GM23248 (cell line): Measurements from ENCODE around the gene LYPD3. TPM values are rescaled to one million over a fixed set of nuclear protein-coding genes. Genes with fewer than 3 reads are reported as not detected.

Experiments
- DNase-seq: peaks from one replicate; pipeline ENCODE4 v3.0.0-alpha.2; 2015
- H2AFZ ChIP-seq: fragments of 200-600 bp; sonication (generic); 2 replicates; pipeline ENCODE4 v1.6.1; 2016; ENCODE audit warnings: antibody characterized with exemption
- H3F3A ChIP-seq: fragments of 200-600 bp; sonication (generic); 2 replicates; pipeline ENCODE4 v1.6.1; 2016; ENCODE audit warnings: mild to moderate bottlenecking, antibody characterized with exemption, mixed run types; ENCODE audit not compliant: insufficient read depth
- H3K27ac ChIP-seq: fragments of 200-600 bp; sonication (generic); 2 replicates; pipeline ENCODE4 v1.5.1; 2016; ENCODE audit warnings: mild to moderate bottlenecking
- H3K27me3 ChIP-seq: fragments of 200-600 bp; sonication (generic); replicated peaks from 2 replicates; pipeline ENCODE4 v1.6.1; 2016; ENCODE audit warnings: mild to moderate bottlenecking; ENCODE audit not compliant: insufficient read depth
- H3K36me3 ChIP-seq: fragments of 200-600 bp; sonication (generic); 2 replicates; pipeline ENCODE4 v1.6.1; 2016; ENCODE audit warnings: low read depth, mild to moderate bottlenecking
- H3K4me1 ChIP-seq: fragments of 200-600 bp; sonication (generic); 2 replicates; pipeline ENCODE4 v1.6.1; 2016; ENCODE audit warnings: mild to moderate bottlenecking; ENCODE audit not compliant: insufficient read depth
- H3K4me2 ChIP-seq: fragments of 200-600 bp; sonication (generic); one replicate; pipeline ENCODE4 v1.6.1; 2016; ENCODE audit warnings: mild to moderate bottlenecking; ENCODE audit not compliant: unreplicated experiment
- H3K4me3 ChIP-seq: fragments of 200-600 bp; sonication (generic); 2 replicates; pipeline ENCODE4 v1.5.1; 2016; ENCODE audit warnings: mild to moderate bottlenecking
- H3K79me2 ChIP-seq: fragments of 200-600 bp; sonication (generic); 2 replicates; pipeline ENCODE4 v1.6.1; 2016; ENCODE audit warnings: mild to moderate bottlenecking; ENCODE audit not compliant: insufficient read depth
- H3K9ac ChIP-seq: fragments of 200-600 bp; sonication (generic); 2 replicates; pipeline ENCODE4 v1.6.1; 2016; ENCODE audit warnings: mild to moderate bottlenecking
- H3K9me2 ChIP-seq: fragments of 200-600 bp; sonication (generic); 2 replicates; pipeline ENCODE4 v1.6.1; 2016; ENCODE audit warnings: mixed run types, mild to moderate bottlenecking, moderate library complexity; ENCODE audit not compliant: insufficient read depth
- H3K9me3 ChIP-seq: fragments of 200-600 bp; sonication (generic); one replicate; pipeline ENCODE4 v1.6.1; 2017; ENCODE audit warnings: low read depth
- H4K20me1 ChIP-seq: fragments of 200-600 bp; sonication (generic); 2 replicates; pipeline ENCODE4 v1.6.0; 2016; ENCODE audit not compliant: insufficient read depth
- EZH2 ChIP-seq: fragments of 200-600 bp; sonication (generic); IDR thresholded peaks from 2 replicates; pipeline ENCODE4 v1.6.1; 2018; ENCODE audit warnings: antibody characterized with exemption, mild to moderate bottlenecking; ENCODE audit not compliant: insufficient read depth, poor library complexity, severe bottlenecking
- EZH2phosphoT487 ChIP-seq: fragments of 200-600 bp; sonication (generic); IDR thresholded peaks from 2 replicates; pipeline ENCODE4 v1.6.1; 2018; ENCODE audit warnings: antibody characterized with exemption, moderate library complexity, mild to moderate bottlenecking, low read depth; ENCODE audit not compliant: insufficient read depth
- WGBS, 2 experiments: methylation state at CpG; one replicate each; pipeline ENCODE4 v1.1.6; 2015 to 2017; ENCODE audit warnings: low lambda C conversion rate in 2 of 2, low coverage in 1 of 2; ENCODE audit errors: missing lambda C conversion rate in 2 of 2; 5-methylcytosine and 5-hydroxymethylcytosine counted together
- in situ Hi-C: fragments of 300-500 bp; cut with MboI; formaldehyde crosslinking; loops from 2 replicates; pipeline ENCODE4 v1.15.0; 2020
- polyA plus RNA-seq: library from polyadenylated mRNA; unstranded; fragments of >200 nt; fragmentation: Nextera tagmentation; extraction: Ambion mirVana; gene quantifications from 2 replicates; pipeline ENCODE4 v1.2.1, GENCODE V29; 2016
- total RNA-seq: library from RNA; depleted of rRNA; stranded (reverse); fragments of >200 nt; shearing (Covaris generic); gene quantifications from 2 replicates; pipeline ENCODE4 v1.2.3, GENCODE V29; 2014

Gene LYPD3
- total and polyA plus RNA-seq, 2 experiments from 2014 or later, result 0.28 TPM; not detected in 1

DNA sequence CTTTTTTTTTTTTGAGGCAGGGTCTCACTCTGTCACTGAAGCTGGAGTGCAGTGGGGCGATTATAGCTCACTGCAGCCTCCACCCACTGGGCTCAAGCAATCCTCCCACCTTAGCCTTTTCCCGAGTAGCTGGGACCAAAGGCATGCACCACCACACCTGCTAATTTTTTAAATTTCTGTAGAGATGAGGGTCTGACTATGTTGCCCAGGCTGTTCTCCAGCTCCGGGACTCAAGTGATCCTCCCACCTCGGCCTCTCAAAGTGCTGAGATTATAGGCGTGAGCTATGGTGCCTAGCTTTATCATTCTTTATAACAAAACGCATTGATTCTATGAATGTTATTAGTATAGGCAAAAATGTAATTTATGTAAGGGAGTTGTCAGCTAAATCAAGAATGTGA lies 17.9 kb upstream of the LYPD3 start:
- H3F3A ChIP-seq, result no peaks in the 10 kb centered on the region
- no peak overlapping the region for H3K4me2 ChIP-seq
- no peak overlapping the region for H3K27ac ChIP-seq
- H3K27me3 ChIP-seq, result no peaks in the 10 kb centered on the region
- no peak for DNase-seq
- WGBS, 2 experiments, result 89 to 91% methylated on average over 6 of the region's 6 CpGs
- no peaks in the 10 kb centered on the region for H3K79me2 ChIP-seq
- no peaks in the 10 kb centered on the region for H3K36me3 ChIP-seq
- H3K9me3 ChIP-seq, result no peaks in the 10 kb centered on the region
- TF ChIP-seq EZH2phosphoT487 (no peak), EZH2 (no peak)
- no peak overlapping the region for H3K9ac ChIP-seq
- no peaks in the 10 kb centered on the region for H3K9me2 ChIP-seq
- no peak overlapping the region for H3K4me3 ChIP-seq
- in situ Hi-C loops, result no loop called here
- no peaks in the 10 kb centered on the region for H3K4me1 ChIP-seq
- no peaks in the 10 kb centered on the region for H4K20me1 ChIP-seq
- H2AFZ ChIP-seq, result no peak overlapping the region

DNA sequence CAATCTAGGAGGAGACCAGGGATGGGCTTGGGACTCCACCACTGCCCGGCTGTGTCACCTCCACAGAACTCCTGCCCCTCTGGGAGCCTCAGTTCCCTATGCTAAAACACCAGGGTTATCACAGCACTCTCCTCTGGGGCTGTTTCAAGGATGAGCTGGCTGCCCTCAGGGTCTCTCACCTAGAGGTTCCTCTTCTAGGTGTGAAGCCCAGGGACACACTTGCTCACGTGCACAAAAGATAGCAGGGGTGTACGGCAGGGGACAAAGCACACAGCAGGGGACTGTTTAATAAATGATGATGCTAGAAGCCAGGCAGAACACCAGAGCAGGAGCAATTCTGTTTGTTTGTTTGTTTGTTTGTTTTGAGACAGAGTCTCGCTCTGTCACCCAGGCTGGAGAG lies 16.8 kb upstream of the LYPD3 start:
- Histone ChIP-seq H3K4me3 (no peak overlapping the region), H3K9me2 (no peaks in the 10 kb centered on the region), H3K36me3 (no peaks in the 10 kb centered on the region), H4K20me1 (no peaks in the 10 kb centered on the region), H3K79me2 (no peaks in the 10 kb centered on the region), H3K27me3 (no peaks in the 10 kb centered on the region), H3K4me1 (no peaks in the 10 kb centered on the region), H3F3A (no peaks in the 10 kb centered on the region), H2AFZ (no peak overlapping the region), H3K27ac (no peak overlapping the region), H3K9me3 (no peaks in the 10 kb centered on the region), H3K9ac (no peak overlapping the region), H3K4me2 (no peak overlapping the region)
- no peak for TF ChIP-seq EZH2phosphoT487
- TF ChIP-seq EZH2, result no peak
- in situ Hi-C loops, result no loop called here
- DNase-seq, result no peak
- WGBS, 2 experiments, result 92 to 93% methylated on average over 4 of the region's 4 CpGs

DNA sequence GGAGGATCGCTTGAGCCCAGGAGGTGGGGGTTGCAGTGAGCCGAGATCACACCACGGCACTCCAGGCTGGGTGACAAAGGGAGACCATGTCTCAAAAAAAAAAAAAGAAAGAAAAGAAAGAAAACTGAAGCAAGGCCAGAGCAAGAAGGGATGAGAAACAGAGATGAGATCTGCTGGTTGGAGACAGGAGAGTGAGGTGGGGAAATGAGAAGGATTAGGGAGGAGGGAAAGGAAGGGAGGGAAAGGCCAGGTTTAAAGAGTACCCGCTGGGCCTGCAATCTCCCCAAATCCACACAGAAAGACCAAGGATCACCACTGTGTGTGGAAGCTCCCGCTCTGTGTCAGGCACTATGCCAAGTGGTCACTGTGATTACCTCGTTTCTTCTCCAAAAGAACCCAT lies 16.3 kb upstream of the LYPD3 start:
- no peak overlapping the region for H3K4me2 ChIP-seq
- no peak overlapping the region for H2AFZ ChIP-seq
- DNase-seq, result no peak
- H3K4me3 ChIP-seq, result no peak overlapping the region
- no peaks in the 10 kb centered on the region for H3K79me2 ChIP-seq
- H3K27ac ChIP-seq, result no peak overlapping the region
- no peak for TF ChIP-seq EZH2phosphoT487
- no peak for TF ChIP-seq EZH2
- H3F3A ChIP-seq, result no peaks in the 10 kb centered on the region
- WGBS, 2 experiments, result 92 to 98% methylated on average over 6 of the region's 6 CpGs
- no peaks in the 10 kb centered on the region for H4K20me1 ChIP-seq
- no peaks in the 10 kb centered on the region for H3K9me2 ChIP-seq
- H3K27me3 ChIP-seq, result no peaks in the 10 kb centered on the region
- peaks cover 5% of the 10 kb centered on the region for H3K4me1 ChIP-seq
- no peak overlapping the region for H3K9ac ChIP-seq
- H3K9me3 ChIP-seq, result no peaks in the 10 kb centered on the region
- in situ Hi-C loops, result no loop called here
- no peaks in the 10 kb centered on the region for H3K36me3 ChIP-seq

DNA sequence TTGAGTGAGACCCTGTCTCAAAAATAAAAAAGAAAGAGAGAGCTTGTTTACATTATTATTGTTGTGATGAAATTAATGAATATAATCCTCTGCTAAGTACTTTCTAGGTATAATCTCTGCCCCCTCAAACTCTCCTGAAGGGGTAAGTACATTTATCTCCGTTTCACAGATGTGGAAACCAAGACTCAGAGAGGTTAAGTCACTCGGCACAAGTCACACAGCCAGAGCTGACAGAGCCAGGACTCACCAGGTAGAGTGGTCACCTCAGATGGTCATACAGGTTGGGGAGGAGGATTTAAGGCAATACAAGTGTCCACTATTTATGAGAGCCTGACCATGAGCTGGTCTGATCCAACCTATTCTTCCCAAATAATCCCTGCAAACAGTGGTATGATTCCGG lies 15.2 kb upstream of the LYPD3 start:
- in situ Hi-C loops, result no loop called here
- Histone ChIP-seq H3K9me2 (no peaks in the 10 kb centered on the region), H3K27me3 (no peaks in the 10 kb centered on the region), H4K20me1 (no peaks in the 10 kb centered on the region), H3K4me2 (no peak overlapping the region), H3K9ac (no peak overlapping the region), H3K79me2 (no peaks in the 10 kb centered on the region), H3K4me1 (peaks cover 14% of the 10 kb centered on the region), H3K27ac (no peak overlapping the region), H3K4me3 (no peak overlapping the region), H2AFZ (no peak overlapping the region), H3K36me3 (no peaks in the 10 kb centered on the region), H3K9me3 (no peaks in the 10 kb centered on the region), H3F3A (peaks cover 7% of the 10 kb centered on the region)
- TF ChIP-seq EZH2, result no peak
- TF ChIP-seq EZH2phosphoT487, result no peak
- WGBS, 2 experiments, result 86 to 91% methylated on average over 3 of the region's 3 CpGs
- DNase-seq, result no peak

DNA sequence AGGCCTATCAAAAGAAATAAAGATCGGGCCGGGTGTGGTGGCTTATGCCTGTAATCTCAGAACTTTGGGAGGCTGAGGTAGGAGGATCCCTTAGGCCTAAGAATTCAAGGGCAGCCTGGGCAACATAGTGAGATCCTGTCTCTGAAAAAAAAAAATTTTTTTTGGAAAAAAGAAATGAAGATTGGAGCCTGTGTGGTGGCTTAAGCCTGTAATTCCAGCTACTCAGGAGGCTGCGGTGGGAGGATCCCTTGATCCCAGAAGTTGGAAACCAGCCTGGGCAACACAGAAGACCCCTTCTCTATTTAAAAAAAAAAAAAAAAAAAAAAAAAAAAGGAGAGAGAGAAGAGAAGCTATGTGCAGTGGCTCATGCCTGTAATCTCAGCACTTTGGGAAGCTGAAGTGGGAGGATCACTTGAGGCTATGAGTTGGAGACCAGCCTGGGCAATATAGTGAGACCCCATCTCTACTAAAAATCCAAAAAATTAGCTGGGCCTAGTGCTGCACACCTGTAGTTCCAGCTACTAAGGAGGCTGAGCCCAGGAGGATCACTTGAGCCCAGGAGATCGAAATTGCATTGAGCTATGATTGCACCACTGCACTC lies 14.7 kb upstream of the LYPD3 start:
- no peaks in the 10 kb centered on the region for H3K79me2 ChIP-seq
- WGBS, 2 experiments, result 86 to 95% methylated on average over 4 of the region's 4 CpGs

More for the DNA sequence above, 14.7 kb upstream of the LYPD3 start:
- TF ChIP-seq EZH2phosphoT487 (no peak), EZH2 (no peak)
- peaks cover 7% of the 10 kb centered on the region for H3F3A ChIP-seq
- H3K9ac ChIP-seq, result no peak overlapping the region
- peaks cover 16% of the 10 kb centered on the region for H3K4me1 ChIP-seq
- in situ Hi-C loops, result no loop called here
- DNase-seq, result no peak
- no peaks in the 10 kb centered on the region for H4K20me1 ChIP-seq
- H3K27ac ChIP-seq, result no peak overlapping the region
- H3K27me3 ChIP-seq, result no peaks in the 10 kb centered on the region
- no peak overlapping the region for H3K4me2 ChIP-seq
- no peaks in the 10 kb centered on the region for H3K9me3 ChIP-seq
- no peaks in the 10 kb centered on the region for H3K36me3 ChIP-seq
- no peak overlapping the region for H3K4me3 ChIP-seq
- H2AFZ ChIP-seq, result no peak overlapping the region
- H3K9me2 ChIP-seq, result no peaks in the 10 kb centered on the region
